Stimulated activated CD4-positive, alpha-beta T cell treated with anti-CD3 and anti-CD28 coated beads, TNF-alpha, amount 100 ng/mL, for 48 hours (primary cell): Measurements from ENCODE around the gene MAGI1.

Source experiments
- DNase-seq, 3 donors: peaks; one replicate each; pipeline ENCODE4 v3.0.0-alpha.2; 2020; ENCODE audit warnings: low read depth in 3 of 3

The MAGI1 gene

GRCh38 chr3:65362688-65363087 is 676.0 kb downstream of the MAGI1 start:
- no peak for DNase-seq

- no peak for DNase-seq
These were observed 677.3 kb downstream of the MAGI1 start for GRCh38 chr3:65361448-65361847.

- no peak for DNase-seq
These were observed 682.1 kb downstream of the MAGI1 start for GRCh38 chr3:65356331-65357248.

GRCh38 chr3:65354880-65355279 is 683.8 kb downstream of the MAGI1 start:
- DNase-seq, result no peak

GRCh38 chr3:65352951-65353350 is 685.8 kb downstream of the MAGI1 start:
- DNase-seq, result no peak

GRCh38 chr3:65351753-65352152 is 687.0 kb downstream of the MAGI1 start:
- DNase-seq, result no peak

GRCh38 chr3:65350801-65351476 is 687.8 kb downstream of the MAGI1 start:
- no peak for DNase-seq

- no peak for DNase-seq
These were observed 690.2 kb downstream of the MAGI1 start for GRCh38 chr3:65348398-65348995.

- DNase-seq, result no peak
These were observed 691.6 kb downstream of the MAGI1 start for GRCh38 chr3:65347166-65347565.

- no peak for DNase-seq
These were observed 693.9 kb downstream of the MAGI1 start for GRCh38 chr3:65344846-65345245.

- DNase-seq, result no peak
These were observed 694.3 kb downstream of the MAGI1 start for GRCh38 chr3:65344444-65344843.

GRCh38 chr3:65343736-65344135 is 695.0 kb downstream of the MAGI1 start:
- DNase-seq, result no peak

GRCh38 chr3:65343026-65343425 is 695.7 kb downstream of the MAGI1 start:
- no peak for DNase-seq

- DNase-seq, result peak; percentile 2 to 8 (median 3)
These were observed 696.5 kb downstream of the MAGI1 start for GRCh38 chr3:65342084-65342683.

- DNase-seq, result no peak
These were observed 699.5 kb downstream of the MAGI1 start for GRCh38 chr3:65339192-65339740.

- DNase-seq, result no peak
These were observed 700.1 kb downstream of the MAGI1 start for GRCh38 chr3:65338571-65338970.

GRCh38 chr3:65335587-65335986 is 703.1 kb downstream of the MAGI1 start:
- DNase-seq, result no peak

GRCh38 chr3:65334045-65334665 is 704.6 kb downstream of the MAGI1 start:
- no peak for DNase-seq

- no peak for DNase-seq
These were observed 707.0 kb downstream of the MAGI1 start for GRCh38 chr3:65331730-65332129.

- no peak for DNase-seq
These were observed 708.6 kb downstream of the MAGI1 start for GRCh38 chr3:65330072-65330471.

GRCh38 chr3:65328148-65328547 is 710.6 kb downstream of the MAGI1 start:
- DNase-seq, result no peak
